ENCODE data around the gene PPFIBP1. TPM values are rescaled to one million over a fixed set of nuclear protein-coding genes. Genes with fewer than 3 reads are reported as not detected.

The PPFIBP1 gene
- total and polyA plus RNA-seq, 2 of the 13 experiments (the other 11 are each of a cell fraction or from before 2014, with no cell fraction given): 16.2 to 21.8 TPM

DNA sequence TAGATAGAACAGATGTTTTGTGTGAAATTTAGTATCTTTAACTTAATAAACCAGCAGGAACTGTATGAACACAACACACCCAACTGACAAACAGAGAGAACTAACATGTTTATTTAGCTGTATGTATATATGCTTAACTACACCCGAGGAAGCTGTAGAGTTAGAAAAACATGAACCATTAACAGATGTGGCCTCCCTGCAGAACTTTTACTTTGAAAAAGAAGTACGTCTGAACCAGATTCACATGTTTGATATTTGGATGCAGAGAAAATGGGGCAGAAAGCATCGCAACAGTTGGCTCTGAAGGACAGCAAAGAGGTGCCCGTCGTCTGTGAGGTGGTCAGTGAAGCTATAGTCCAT lies 172.3 kb downstream of the PPFIBP1 start, which contains the start of gene REP15:
Gene REP15, plus strand, starts transcription at position 155 of the 360 bp plus-strand sequence. Its CDS starts 116 bp downstream, at position 271.
- DNase-seq (ENCODE audit: low spot score) (peak; percentile 48), FAIRE-seq (peak; percentile 23), ATAC-seq (peak; percentile 90)
- Histone ChIP-seq H3K36me3 (replicated peaks in 1 of 2; ENCODE audit: control insufficient read depth in 1 of 2, insufficient read depth in 2 of 2, low read length in 2 of 2) (peaks cover 0 to 8% of the 10 kb centered on the region in 2 experiments; a peak in 2 of 5 replicates), H3K27me3 (ENCODE audit: control insufficient read depth in 1 of 2, insufficient read depth in 2 of 2, low read length in 2 of 2) (no peaks in the 10 kb centered on the region), H4K20me1 (ENCODE audit: insufficient read depth, low read length) (no peaks in the 10 kb centered on the region), H3K27ac (ENCODE audit: extremely low read length, insufficient read depth, low read length) (peak within 1 kb of the TSS; percentile 61), H3K4me3 (replicated peaks in 1 of 3; ENCODE audit: insufficient read depth in 1 of 3, low read depth in 2 of 3, low read length in 3 of 3) (0 out of 6 replicates have a peak within 1 kb of the TSS, but pooled peaks of 2 of the 3 experiments have one; percentile 1 to 30), H3K9ac (ENCODE audit: insufficient read depth, low read depth, low read length) (peak within 1 kb of the TSS; percentile 20; the same call in 1 of the 2 replicates), H2AFZ (ENCODE audit: low read length) (no peak within 1 kb of the TSS), H3K9me3 (ENCODE audit: low read length) (no peaks in the 10 kb centered on the region), H3K79me2 (ENCODE audit: insufficient read depth, low read length) (no peaks in the 10 kb centered on the region), H3K4me2 (ENCODE audit: low read depth, low read length) (peak within 1 kb of the TSS; percentile 55), H3K4me1 (ENCODE audit: insufficient read depth, low read length) (peaks cover 40% of the 10 kb centered on the region)
- ChIA-PET POLR2A (interaction anchor here (2.0 to 3.4 kb wide), 2 partner anchors 10 to 14 kb away, joined by 14 to 18 read pairs; no protein-coding TSS in a partner anchor), CTCF (ENCODE audit: low intra/inter-chr PET ratio, low total read pairs) (no interaction called here)
- 27% methylated on average over 5 of the region's 5 CpGs for WGBS (ENCODE audit: low lambda C conversion rate)
- BruUV-seq (replicated peaks): no TSS peak
- intact Hi-C loops (cut with micrococcal nuclease; ENCODE audit: unreplicated experiment): no loop called here
- in situ Hi-C loops (cut with HindIII; ENCODE audit: extremely low pct_ligation_motif_present, low pct_unique_long_range_greater_than_20kb): no loop called here
- TF ChIP-seq ZEB1 (IDR thresholded peaks at IDR 0.05; ENCODE audit: insufficient replicate concordance, low read depth) (peak; percentile 34), TCF7 (IDR thresholded peaks at IDR 0.05; ENCODE audit: low read depth) (peak; percentile 32; the same call in 1 of the 2 replicates), ZBTB20 (CRISPR knock-in tag; IDR thresholded peaks at IDR 0.05; ENCODE audit: borderline replicate concordance, low read depth) (peak; percentile 73; the same call in 1 of the 2 replicates), SOX13 (IDR thresholded peaks at IDR 0.05) (no peak), SOX13 (CRISPR knock-in tag; conservative IDR thresholded peaks at IDR 0.05 in 1 of 2, IDR thresholded peaks at IDR 0.05 in 1 of 2) (peak in 1 of 2 experiments; percentile 49; a peak in 2 of 4 replicates), RXRB (CRISPR knock-in tag; IDR thresholded peaks at IDR 0.05; ENCODE audit: borderline replicate concordance) (peak; percentile 39; the same call in 1 of the 2 replicates), ISL2 (CRISPR knock-in tag; IDR thresholded peaks at IDR 0.05) (0 out of 2 replicates have a peak, but pooled peaks have one; percentile 27), MAF1 (CRISPR knock-in tag; IDR thresholded peaks at IDR 0.05; ENCODE audit: borderline replicate concordance) (no peak), FOXA3 (CRISPR knock-in tag; IDR thresholded peaks at IDR 0.05) (peak; percentile 81), HOXA5 (CRISPR knock-in tag; IDR thresholded peaks at IDR 0.05) (0 out of 2 replicates have a peak, but pooled peaks have one; percentile 31), LCORL (IDR thresholded peaks at IDR 0.05) (no peak), LCORL (CRISPR knock-in tag; IDR thresholded peaks at IDR 0.05) (peak; percentile 48; the same call in 1 of the 2 replicates), MED13 (CRISPR knock-in tag; IDR thresholded peaks at IDR 0.05) (no peak), FOXP1 (IDR thresholded peaks at IDR 0.05) (no peak), FOXP1 (CRISPR knock-in tag; IDR thresholded peaks at IDR 0.05) (peak; percentile 67), SMAD1 (CRISPR knock-in tag; IDR thresholded peaks at IDR 0.05; ENCODE audit: borderline replicate concordance, low read depth) (no peak), FOXJ3 (CRISPR knock-in tag; IDR thresholded peaks at IDR 0.05; ENCODE audit: borderline replicate concordance) (peak; percentile 53; the same call in 1 of the 2 replicates), NCOA2 (CRISPR knock-in tag; IDR thresholded peaks at IDR 0.05) (0 out of 2 replicates have a peak, but pooled peaks have one; percentile 28), HNF4A (CRISPR knock-in tag; IDR thresholded peaks at IDR 0.05) (0 out of 2 replicates have a peak, but pooled peaks have one; percentile 7), SAP130 (CRISPR knock-in tag; IDR thresholded peaks at IDR 0.05; ENCODE audit: low read depth) (0 out of 2 replicates have a peak, but pooled peaks have one; percentile 27)
- TF ChIP-seq, protein P1, sequence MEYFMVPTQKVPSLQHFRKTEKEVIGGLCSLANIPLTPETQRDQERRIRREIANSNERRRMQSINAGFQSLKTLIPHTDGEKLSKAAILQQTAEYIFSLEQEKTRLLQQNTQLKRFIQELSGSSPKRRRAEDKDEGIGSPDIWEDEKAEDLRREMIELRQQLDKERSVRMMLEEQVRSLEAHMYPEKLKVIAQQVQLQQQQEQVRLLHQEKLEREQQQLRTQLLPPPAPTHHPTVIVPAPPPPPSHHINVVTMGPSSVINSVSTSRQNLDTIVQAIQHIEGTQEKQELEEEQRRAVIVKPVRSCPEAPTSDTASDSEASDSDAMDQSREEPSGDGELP (IDR thresholded peaks at IDR 0.05; ENCODE audit: borderline replicate concordance, low read depth): 0 out of 2 replicates have a peak, but pooled peaks have one; percentile 22
- TF ChIP-seq, protein P2, sequence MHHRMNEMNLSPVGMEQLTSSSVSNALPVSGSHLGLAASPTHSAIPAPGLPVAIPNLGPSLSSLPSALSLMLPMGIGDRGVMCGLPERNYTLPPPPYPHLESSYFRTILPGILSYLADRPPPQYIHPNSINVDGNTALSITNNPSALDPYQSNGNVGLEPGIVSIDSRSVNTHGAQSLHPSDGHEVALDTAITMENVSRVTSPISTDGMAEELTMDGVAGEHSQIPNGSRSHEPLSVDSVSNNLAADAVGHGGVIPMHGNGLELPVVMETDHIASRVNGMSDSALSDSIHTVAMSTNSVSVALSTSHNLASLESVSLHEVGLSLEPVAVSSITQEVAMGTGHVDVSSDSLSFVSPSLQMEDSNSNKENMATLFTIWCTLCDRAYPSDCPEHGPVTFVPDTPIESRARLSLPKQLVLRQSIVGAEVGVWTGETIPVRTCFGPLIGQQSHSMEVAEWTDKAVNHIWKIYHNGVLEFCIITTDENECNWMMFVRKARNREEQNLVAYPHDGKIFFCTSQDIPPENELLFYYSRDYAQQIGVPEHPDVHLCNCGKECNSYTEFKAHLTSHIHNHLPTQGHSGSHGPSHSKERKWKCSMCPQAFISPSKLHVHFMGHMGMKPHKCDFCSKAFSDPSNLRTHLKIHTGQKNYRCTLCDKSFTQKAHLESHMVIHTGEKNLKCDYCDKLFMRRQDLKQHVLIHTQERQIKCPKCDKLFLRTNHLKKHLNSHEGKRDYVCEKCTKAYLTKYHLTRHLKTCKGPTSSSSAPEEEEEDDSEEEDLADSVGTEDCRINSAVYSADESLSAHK (CRISPR knock-in tag; IDR thresholded peaks at IDR 0.05; ENCODE audit: borderline replicate concordance): no peak
- TF ChIP-seq, protein P3, sequence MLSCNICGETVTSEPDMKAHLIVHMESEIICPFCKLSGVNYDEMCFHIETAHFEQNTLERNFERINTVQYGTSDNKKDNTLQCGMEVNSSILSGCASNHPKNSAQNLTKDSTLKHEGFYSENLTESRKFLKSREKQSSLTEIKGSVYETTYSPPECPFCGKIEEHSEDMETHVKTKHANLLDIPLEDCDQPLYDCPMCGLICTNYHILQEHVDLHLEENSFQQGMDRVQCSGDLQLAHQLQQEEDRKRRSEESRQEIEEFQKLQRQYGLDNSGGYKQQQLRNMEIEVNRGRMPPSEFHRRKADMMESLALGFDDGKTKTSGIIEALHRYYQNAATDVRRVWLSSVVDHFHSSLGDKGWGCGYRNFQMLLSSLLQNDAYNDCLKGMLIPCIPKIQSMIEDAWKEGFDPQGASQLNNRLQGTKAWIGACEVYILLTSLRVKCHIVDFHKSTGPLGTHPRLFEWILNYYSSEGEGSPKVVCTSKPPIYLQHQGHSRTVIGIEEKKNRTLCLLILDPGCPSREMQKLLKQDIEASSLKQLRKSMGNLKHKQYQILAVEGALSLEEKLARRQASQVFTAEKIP (CRISPR knock-in tag; IDR thresholded peaks at IDR 0.05; ENCODE audit: borderline replicate concordance): no peak
